ENCODE data around the gene CYP39A1. TPM values are rescaled to one million over a fixed set of nuclear protein-coding genes. Genes with fewer than 3 reads are reported as not detected.

The CYP39A1 gene
- total and polyA plus RNA-seq, 2 experiments from 2014 or later, result 1.5 to 3.5 TPM

DNA sequence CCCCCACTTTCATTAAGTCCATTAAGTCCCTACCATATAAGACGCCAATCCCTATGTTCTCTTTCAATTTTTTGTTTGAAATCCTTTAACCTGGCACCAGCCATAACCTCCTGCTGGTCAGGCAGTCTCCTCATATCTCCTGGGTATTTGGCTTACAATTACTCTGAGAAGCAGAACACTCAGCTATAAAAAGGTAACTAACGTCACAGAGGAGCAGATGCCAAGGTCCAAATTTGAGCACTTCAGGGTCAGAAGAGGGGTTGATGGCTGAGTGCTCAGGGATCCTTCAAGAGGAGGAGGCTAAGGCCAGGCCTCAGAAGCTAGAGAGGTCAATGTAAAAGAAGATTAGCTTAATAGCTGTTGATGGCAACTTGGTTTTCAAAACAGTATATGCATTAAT is 139.1 kb downstream of the CYP39A1 start:
- no peaks in the 10 kb centered on the region for H3K36me3 Mint-ChIP-seq (ENCODE audit: low read depth)
- Histone ChIP-seq H3F3A (replicated peaks; ENCODE audit: low read depth) (no peaks in the 10 kb centered on the region), H3K9me2 (ENCODE audit: insufficient read depth) (no peaks in the 10 kb centered on the region), H3K79me2 (replicated peaks; ENCODE audit: insufficient read depth) (no peaks in the 10 kb centered on the region), H4K20me1 (replicated peaks; ENCODE audit: insufficient read depth) (no peaks in the 10 kb centered on the region), H3K36me3 (ENCODE audit: insufficient read depth) (no peaks in the 10 kb centered on the region), H3K4me1 (ENCODE audit: insufficient read depth) (no peaks in the 10 kb centered on the region), H3K4me2 (no peak overlapping the region), H2AFZ (no peak overlapping the region), H3K27me3 (ENCODE audit: insufficient read depth) (no peaks in the 10 kb centered on the region), H3K4me3 (no peak overlapping the region), H3K27ac (ENCODE audit: low read depth) (no peak overlapping the region)
- TF ChIP-seq ZNF114 (CRISPR knock-in tag; IDR thresholded peaks at IDR 0.05) (no peak), REST (IDR thresholded peaks at IDR 0.05; ENCODE audit: unreplicated experiment) (no peak), ETS1 (IDR thresholded peaks at IDR 0.05) (no peak), EZH2phosphoT487 (IDR thresholded peaks at IDR 0.05; ENCODE audit: unreplicated experiment) (no peak), ZNF331 (CRISPR knock-in tag; IDR thresholded peaks at IDR 0.05; ENCODE audit: low read depth) (no peak), JUNB (IDR thresholded peaks at IDR 0.05; ENCODE audit: unreplicated experiment) (no peak), POLR2AphosphoS5 (IDR thresholded peaks at IDR 0.05; ENCODE audit: low read depth) (no peak), CTCF (conservative IDR thresholded peaks at IDR 0.05; ENCODE audit: low read depth in 2 of 2) (no peak)
- TF ChIP-seq, protein P1, sequence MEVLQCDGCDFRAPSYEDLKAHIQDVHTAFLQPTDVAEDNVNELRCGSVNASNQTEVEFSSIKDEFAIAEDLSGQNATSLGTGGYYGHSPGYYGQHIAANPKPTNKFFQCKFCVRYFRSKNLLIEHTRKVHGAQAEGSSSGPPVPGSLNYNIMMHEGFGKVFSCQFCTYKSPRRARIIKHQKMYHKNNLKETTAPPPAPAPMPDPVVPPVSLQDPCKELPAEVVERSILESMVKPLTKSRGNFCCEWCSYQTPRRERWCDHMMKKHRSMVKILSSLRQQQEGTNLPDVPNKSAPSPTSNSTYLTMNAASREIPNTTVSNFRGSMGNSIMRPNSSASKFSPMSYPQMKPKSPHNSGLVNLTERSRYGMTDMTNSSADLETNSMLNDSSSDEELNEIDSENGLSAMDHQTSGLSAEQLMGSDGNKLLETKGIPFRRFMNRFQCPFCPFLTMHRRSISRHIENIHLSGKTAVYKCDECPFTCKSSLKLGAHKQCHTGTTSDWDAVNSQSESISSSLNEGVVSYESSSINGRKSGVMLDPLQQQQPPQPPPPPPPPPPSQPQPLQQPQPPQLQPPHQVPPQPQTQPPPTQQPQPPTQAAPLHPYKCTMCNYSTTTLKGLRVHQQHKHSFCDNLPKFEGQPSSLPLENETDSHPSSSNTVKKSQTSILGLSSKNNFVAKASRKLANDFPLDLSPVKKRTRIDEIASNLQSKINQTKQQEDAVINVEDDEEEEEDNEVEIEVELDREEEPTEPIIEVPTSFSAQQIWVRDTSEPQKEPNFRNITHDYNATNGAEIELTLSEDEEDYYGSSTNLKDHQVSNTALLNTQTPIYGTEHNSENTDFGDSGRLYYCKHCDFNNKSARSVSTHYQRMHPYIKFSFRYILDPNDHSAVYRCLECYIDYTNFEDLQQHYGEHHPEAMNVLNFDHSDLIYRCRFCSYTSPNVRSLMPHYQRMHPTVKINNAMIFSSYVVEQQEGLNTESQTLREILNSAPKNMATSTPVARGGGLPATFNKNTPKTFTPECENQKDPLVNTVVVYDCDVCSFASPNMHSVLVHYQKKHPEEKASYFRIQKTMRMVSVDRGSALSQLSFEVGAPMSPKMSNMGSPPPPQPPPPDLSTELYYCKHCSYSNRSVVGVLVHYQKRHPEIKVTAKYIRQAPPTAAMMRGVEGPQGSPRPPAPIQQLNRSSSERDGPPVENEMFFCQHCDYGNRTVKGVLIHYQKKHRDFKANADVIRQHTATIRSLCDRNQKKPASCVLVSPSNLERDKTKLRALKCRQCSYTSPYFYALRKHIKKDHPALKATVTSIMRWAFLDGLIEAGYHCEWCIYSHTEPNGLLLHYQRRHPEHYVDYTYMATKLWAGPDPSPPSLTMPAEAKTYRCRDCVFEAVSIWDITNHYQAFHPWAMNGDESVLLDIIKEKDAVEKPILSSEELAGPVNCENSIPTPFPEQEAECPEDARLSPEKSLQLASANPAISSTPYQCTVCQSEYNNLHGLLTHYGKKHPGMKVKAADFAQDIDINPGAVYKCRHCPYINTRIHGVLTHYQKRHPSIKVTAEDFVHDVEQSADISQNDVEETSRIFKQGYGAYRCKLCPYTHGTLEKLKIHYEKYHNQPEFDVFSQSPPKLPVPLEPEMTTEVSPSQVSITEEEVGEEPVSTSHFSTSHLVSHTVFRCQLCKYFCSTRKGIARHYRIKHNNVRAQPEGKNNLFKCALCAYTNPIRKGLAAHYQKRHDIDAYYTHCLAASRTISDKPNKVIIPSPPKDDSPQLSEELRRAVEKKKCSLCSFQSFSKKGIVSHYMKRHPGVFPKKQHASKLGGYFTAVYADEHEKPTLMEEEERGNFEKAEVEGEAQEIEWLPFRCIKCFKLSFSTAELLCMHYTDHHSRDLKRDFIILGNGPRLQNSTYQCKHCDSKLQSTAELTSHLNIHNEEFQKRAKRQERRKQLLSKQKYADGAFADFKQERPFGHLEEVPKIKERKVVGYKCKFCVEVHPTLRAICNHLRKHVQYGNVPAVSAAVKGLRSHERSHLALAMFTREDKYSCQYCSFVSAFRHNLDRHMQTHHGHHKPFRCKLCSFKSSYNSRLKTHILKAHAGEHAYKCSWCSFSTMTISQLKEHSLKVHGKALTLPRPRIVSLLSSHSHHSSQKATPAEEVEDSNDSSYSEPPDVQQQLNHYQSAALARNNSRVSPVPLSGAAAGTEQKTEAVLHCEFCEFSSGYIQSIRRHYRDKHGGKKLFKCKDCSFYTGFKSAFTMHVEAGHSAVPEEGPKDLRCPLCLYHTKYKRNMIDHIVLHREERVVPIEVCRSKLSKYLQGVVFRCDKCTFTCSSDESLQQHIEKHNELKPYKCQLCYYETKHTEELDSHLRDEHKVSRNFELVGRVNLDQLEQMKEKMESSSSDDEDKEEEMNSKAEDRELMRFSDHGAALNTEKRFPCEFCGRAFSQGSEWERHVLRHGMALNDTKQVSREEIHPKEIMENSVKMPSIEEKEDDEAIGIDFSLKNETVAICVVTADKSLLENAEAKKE (CRISPR knock-in tag; IDR thresholded peaks at IDR 0.05), result no peak
- no peak for ATAC-seq
- no peaks in the 10 kb centered on the region for H3K9me3 Mint-ChIP-seq
- H3K4me1 Mint-ChIP-seq, result no peaks in the 10 kb centered on the region
- H3K4me3 Mint-ChIP-seq, result no peak overlapping the region
- no peaks in the 10 kb centered on the region for H3K27me3 Mint-ChIP-seq (ENCODE audit: insufficient read depth, low read depth, poor library complexity)
- H3K27ac Mint-ChIP-seq, result no peak overlapping the region
- DNase-seq (ENCODE audit: low spot score), result no peak
